HG03039 (cell line): ENCODE data around the gene HMCN1.

ENCODE experiments used
- ATAC-seq: cut with Tn5 transposase; IDR thresholded peaks from one replicate; pipeline ENCODE4 v1.9.1; 2021; ENCODE audit warnings: mild to moderate bottlenecking, moderate library complexity; ENCODE audit not compliant: unreplicated experiment

The HMCN1 gene

DNA sequence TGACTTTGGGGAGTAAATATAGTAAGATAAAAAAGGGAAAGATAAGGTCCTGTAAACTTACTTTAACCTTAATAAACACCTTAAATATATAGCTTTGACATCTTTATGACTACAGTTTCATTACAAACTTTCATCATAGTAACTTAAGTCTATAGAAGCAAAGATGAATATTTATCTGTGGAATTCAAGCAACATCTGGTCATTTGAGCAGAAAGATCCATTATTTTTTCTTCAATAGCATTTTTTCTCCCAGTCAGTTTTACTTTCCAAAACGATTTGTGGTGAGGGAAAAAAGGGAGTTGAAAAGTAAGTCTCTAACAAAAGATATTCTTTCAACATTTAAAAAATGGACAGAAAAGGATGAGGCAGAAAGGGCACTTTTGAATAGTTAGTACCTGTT lies 69.0 kb downstream of the HMCN1 start:
- no peak for ATAC-seq

DNA sequence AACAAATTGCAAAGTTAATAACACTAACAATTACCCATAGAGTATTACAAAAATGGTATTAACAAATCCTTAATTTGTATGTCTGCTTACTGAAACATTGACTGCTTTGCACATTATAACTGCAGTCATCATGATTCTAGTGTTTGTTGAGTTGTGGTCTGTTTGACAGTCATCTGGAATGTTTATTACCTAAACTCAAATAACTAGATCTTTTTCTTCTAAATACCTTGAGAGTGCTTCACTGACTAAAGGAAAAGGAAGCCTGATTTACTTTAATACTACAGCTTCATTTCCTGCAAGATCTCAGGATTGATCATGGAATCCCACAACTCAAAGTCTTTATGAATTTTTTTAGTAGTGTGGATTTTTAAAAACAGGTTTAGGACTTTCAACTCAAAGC lies 70.0 kb downstream of the HMCN1 start:
- ATAC-seq = no peak

DNA sequence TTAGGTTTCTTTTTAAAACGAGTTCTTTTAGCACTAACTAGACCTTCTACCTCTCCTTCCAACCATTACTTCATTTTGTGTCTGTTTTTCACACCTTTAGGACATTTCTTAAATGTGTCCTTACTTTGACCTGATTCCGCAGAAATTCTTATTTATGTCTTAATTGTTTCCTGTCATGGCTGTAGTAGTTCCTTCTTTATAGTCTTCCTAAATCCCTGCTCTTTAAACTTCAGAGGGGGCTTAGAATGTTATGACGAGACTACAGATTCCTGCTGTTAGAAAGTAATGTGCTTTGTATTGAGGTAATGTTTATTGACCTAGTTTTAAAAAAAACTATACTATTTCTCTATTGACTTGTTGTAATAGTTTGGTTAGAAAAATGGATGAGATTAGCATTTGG lies 70.4 kb downstream of the HMCN1 start:
- no peak for ATAC-seq

DNA sequence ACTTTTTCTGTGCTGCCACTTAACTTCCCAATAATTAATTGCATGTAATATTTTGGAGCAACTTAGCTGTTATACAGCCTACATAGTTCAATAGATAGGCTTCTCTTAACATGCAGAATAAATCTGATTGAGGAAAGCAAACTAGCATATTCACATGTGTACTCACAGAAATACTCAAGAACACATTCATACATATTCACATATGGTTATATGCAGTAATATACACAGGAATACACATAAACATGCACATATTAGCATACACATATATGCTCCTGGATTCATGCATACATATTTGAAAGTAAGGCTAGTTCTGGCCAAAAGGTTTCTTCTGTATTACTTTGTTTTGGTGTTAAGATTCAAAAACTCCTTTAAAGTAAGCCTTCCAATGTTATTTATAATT lies 73.1 kb downstream of the HMCN1 start:
- no peak for ATAC-seq

DNA sequence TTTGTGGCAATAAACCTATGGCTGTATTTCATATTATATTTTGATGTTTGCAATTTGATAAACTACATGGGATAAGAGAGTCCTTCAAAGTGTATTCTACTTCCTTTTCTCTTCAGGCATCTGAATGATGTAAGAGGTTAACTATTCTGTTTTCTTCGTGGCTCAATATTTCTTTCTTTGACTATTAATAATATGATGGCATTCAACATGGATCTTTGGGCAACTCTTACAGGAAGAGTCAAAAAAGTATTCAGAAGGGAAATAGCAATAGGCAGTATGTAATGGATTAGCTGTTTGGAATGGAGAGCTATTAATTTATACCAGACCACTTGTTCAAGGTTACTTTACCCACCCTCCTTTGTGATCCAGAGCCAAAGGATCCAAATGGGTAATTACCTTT lies 74.4 kb downstream of the HMCN1 start:
- no peak for ATAC-seq

DNA sequence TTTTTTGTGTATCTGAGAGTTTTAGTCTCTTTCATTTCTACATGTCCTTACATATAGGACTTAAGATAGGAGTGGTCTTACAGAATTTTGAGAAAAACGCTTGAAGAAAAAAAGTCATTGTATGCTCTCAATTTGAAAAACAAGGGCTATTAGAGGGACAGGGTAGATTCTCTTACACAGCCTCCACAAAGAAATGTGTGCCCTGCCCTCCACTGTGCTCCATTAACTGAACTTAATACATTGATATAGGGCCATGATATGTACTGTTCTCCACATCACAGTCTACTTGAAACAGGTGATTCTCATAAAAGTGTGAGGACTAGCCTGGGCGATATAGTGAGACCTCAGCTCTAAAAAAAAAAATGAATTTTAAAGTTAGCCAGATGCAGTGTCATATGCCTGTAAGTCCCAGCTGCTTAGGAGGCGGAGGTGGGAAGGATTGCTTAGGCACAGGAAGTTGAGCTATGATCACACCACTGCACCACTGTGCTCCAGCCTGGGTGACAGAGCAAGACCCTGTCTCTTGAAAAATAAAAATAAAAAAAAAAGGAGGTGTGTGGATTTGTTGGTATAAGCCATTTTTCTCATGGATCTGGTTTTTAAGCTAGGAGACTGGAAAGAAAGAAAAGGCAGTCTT lies 77.0 kb downstream of the HMCN1 start:
- no peak for ATAC-seq

DNA sequence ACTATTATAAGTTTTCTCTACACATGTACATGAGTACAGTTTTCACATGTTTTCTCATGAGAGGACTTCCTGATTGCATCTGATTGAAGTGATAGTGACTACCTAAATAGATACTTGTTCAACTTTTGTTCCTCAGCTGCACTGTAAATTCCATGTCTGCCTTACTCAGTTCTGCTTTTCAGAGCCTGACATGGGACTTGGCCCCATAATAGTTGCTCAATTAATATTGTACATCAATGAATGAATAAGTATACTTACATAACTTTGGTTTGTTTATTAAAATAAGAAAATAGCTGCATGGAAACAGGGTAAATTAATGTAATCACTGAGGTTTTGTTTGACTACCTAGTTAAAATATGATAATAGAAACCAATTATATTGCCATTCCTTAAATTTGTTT lies 78.7 kb downstream of the HMCN1 start:
- no peak for ATAC-seq

DNA sequence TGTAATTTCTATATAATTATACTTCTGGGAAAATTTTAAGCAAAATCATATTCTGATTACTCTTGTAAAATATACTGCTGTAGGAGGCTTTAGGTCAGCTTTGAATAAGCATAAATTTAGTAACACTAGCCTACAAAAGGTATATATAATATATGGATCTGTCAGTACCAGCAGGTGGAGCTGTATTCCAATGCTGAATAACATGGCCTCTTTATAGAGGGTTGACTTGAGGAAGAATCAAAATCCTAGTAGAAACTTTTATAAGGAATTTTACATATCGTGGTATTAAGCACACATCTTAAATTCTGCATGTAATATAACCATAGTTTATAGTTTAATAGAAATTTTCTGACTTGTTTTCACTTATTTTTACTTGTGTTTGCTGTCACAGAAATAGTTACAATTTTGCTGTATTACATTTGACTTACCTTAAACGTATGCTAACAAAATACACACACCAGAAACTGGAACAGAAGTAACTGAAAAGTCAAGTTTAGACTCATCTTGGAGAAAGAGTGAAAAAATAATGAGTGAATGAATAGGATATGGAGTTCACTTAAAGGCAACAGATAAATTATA lies 79.3 kb downstream of the HMCN1 start:
- ATAC-seq = no peak

DNA sequence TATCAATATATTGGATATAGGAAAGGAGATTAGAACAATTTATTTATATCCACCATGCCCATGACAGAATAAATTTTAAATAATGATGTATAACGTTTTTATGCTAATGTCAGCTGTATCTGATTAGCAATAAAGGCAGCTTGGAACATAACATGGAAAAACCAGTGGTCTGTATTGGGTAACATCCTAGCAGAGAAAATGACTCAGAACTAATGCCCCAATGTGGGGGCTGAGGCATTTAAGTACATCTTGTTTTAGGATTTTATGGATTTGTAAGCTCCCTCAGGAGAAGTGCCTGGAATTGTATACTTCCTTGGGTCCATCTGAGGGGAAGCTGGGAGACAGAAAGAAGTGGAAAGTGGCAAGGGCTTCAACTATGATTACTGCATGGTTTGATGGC lies 82.3 kb downstream of the HMCN1 start:
- ATAC-seq = no peak

DNA sequence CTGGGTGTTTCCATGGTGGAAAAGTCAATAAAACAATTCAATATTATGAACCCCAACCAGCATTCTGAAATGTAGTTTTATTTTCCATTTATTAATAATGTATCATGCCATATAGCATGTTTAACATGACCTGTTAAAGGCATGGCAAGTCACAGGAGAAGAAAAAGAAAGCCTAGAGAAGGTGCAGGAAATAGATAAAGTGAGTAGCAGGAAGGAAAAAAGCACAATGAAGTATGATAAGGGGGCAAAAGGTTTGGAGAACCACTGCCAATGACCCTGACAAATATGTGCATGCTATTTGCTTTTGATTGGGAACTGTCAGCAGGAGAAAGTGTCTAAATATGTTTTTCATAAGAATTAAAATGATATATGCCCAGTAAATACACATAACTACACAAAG lies 85.6 kb downstream of the HMCN1 start:
- ATAC-seq = no peak

DNA sequence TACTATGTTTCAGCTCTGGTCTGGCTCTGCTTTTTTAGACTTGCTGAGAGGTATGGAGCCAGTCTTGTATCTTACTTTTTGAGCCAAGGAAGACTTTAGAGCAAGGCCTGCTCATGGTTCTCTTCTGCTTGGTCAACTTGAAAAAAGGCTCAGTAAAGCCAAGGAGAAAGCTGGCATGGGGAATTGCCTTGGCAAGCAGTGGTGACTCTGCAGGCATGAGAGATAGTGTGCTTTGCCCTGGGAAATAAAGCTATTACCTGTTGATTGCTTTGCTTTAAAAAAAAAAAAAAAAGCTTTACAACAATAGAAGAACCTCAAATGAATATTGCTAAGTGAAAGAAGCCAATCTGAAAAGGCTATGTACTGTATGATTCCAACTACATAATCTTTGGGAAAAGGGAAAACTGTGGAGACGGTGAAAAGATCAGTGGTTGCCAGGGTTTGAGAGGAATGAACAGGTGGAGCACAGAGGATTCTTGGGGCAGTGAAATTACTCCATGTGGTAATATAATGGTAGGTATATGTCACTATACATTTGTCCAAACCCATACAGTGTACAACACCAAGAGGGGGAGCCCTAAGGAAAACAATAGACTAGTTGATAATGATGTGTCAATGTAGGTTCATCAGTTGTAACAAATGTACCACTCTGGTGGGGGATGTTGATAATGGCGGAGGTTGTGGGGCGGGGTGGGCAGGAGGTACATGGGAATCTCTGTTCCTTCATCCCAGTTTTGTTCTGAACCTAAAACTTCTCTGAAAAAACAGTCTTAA lies 87.6 kb downstream of the HMCN1 start:
- no peak for ATAC-seq

DNA sequence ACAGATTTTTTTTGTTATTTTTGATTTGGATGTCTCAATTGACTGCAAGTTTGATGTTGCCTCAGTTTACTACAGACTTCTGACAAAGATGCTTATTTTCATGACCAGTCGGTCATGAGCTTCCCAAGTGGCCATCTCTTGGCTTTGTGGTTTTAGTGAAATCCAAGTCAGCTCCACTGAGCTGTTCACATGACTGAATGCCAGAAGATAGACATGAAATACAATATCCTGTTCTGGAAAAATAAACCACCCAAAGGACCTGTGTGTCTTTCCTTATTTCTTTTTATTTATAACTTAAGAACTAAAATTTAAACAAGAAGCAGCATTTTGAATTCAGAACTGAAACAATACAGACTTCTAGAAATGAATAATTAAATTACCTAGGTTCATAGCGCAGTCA lies 89.3 kb downstream of the HMCN1 start:
- no peak for ATAC-seq

DNA sequence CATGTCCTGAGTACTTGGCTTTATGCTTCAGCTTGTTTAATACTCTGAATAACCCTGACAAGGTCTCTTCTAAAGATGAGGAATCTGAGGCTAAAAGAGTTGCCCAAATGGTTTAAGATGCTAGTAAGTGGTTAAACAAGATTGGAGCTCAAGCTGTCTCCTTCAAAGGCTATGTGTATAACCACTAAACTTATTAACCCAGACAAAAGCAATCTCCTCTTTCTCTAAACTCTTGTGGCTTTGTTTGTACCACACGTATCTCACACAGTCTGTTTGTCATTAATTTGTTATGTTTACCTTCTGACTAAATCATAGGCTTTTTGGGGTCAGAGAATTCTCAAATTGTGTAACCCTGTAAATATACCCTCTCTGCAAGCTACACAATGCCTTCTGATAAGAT lies 89.9 kb downstream of the HMCN1 start:
- ATAC-seq = no peak

DNA sequence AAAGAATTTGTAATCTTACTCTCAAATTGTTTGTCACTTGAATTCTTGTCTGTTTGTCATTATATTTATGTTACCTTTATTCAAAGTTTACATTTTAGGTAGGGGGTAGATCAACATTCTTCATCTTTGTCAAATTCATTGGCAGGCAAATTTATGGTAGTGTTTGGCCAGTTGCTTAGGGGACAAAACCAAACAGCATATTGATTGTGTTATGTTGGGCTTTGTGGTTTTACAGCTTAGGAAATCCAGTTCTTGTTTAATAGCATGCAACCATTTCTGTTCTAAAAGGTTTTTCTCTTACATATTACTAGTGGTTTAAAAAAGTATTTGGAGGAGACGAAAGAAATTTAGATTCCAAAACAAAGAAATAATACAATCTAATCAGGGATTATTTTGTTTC lies 91.4 kb downstream of the HMCN1 start:
- ATAC-seq = no peak

DNA sequence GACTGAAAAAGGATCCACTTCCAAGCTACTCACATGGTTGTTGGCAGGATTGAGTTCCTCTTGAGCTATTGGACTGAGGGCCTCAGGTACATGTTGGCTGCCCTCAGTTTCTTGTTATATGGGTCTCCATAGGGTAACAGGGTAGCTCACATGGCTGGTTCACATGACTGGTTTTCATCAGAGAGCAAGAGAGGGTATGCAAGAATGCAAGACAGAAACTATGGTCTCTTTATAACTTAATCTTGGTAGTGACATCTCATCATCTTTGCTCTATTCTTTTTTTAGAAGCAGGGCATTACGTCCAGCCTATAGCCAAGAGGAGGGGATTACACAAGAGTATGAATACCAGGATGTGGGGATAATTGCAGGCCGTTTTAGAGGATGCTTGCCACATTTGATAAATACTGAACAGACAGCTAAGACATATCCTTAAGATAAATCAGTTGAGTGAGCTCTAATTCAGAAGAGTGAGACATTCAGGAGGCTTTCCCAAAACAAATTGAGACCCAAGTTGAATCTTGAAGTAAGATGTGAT lies 100.2 kb downstream of the HMCN1 start:
- ATAC-seq = no peak

DNA sequence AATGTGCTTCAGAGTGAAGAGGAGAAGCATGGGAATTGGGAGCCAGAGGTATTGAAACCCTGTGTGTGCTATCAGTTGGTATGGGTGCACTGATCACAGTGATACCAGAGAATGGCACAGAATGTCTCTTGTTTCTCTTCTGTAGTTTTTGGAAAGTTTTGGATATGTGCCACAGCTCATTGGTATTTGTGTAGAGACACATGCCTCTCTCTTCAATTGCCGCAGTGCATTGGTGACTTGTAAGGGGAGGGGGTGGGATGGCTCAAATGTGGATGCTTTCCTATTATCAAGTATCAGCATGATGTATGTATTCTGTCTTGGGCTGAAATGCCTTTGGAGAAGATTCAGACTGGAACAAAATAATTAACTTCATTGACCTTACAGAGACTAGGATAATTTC lies 101.0 kb downstream of the HMCN1 start:
- ATAC-seq = no peak

DNA sequence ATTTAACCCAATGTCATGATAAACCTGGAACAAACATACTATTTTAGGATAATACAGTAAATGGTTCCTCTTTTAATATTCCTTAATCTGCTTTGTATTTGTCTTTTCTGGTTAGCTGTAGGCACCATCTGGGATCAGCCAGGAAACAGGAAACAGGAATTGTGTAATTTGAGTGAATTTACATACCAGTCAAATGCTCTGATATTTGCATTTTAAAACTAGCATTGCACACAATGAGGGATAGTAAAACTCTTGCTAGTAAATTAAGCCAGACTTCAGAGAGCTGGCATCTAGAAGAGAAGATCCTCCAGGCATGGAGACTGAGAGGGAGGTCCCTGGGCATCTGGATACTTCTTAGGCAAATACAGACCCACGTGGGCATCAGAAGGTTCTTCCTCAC lies 103.5 kb downstream of the HMCN1 start:
- ATAC-seq = no peak

DNA sequence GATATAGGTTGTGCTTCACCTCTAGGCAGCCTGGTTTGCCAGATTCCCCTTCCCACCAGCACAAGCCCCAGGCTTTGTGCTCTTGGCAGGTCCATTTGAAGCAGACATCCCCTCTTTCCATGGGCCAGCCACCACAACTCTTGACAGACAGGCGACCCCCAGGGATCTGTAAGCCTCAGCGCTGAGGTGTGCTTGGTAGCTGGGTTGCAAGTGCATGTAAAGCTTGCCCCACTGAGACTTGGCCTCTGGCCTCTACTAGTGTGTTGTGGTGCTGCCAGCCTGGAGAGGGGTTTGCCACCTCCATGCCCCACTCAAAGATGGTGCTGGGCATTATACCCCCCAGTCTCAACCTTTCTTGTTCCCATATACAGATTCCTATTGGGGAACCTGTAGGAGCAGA lies 103.9 kb downstream of the HMCN1 start:
- ATAC-seq = no peak

DNA sequence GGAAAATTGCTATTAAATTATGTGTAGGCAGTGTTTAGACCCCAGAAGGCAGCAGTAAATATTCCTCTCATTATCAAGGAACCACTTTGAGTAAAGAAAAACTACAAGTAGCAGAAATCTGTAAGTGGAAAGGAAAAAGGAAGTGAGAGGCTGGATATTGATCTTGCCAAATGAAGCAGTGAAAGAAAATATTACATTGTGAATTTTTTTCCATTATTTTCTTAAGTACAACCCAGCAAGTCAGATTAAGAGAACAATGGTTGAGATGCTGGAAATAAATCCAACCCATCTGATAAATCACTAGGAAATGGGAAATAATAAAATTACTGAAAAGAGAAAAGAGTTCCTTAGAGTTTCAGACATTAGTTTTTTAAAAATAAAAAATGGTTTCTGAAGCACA lies 106.7 kb downstream of the HMCN1 start:
- no peak for ATAC-seq

DNA sequence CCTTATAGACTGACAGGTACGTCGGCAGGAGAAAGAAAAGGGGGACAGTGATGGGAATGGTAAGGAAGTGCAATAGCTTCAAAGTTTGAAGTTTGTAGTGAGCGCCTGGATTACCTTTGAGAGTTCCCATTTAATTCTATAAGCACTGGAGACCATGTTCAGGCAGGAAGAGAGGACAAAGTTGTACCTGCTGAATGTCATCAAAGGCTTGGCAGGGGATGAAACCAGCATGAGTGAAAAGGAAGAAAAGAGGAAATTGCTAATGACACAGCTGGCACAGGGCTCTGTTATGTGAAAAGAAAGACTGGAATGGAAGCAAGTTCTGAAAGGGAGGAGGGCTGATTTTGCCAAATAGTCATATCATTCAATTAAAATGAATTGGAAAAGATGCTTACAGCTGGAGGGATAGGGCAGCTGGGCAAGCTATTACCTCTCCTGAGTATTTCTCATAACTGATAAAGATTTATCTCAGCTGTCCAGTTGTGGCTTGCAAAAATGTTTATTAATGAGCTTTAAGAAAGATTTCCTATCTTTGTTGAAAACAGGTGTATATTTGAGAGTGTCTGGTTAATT lies 109.2 kb downstream of the HMCN1 start:
- ATAC-seq = no peak

DNA sequence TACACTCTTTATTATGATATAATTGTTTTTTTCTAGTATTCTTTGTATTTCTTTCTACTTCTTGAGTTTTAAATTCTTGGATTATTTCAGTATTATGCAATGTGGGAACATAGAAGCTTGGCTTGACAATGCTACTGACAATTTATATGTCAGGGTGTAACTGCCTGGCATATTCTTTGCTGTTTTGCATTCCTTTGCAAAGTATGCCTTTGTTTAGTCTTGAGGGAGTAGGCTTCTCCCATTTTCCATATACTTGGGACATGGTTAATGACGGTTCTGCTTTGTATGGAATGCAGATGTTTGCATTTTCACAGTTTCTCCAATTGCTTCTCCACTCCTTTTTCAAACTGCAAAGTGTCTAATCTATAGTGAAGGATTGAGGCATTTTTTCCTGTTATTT lies 109.8 kb downstream of the HMCN1 start:
- ATAC-seq = no peak
